ENCODE measurements around the gene DACH1.

DNA sequence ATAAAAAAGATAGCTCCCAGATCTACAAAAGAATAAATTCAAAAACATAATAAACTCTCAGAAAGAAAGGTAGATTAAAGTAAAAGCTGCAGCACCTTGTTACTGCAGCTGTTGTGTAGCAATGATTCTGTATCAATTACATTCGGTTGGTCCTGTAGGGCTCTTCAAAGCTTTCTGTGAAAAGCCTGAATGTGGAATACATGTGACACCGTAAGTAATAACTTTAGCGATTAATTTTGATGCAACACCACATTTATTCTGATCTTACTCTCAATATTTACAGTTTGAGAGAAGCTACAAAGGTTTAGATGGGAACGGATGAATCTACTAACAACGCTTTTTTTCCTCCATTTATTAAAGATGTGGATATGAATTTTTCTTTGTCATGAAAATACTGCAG lies 279.2 kb downstream of the DACH1 start:
- TF ChIP-seq, protein P1, sequence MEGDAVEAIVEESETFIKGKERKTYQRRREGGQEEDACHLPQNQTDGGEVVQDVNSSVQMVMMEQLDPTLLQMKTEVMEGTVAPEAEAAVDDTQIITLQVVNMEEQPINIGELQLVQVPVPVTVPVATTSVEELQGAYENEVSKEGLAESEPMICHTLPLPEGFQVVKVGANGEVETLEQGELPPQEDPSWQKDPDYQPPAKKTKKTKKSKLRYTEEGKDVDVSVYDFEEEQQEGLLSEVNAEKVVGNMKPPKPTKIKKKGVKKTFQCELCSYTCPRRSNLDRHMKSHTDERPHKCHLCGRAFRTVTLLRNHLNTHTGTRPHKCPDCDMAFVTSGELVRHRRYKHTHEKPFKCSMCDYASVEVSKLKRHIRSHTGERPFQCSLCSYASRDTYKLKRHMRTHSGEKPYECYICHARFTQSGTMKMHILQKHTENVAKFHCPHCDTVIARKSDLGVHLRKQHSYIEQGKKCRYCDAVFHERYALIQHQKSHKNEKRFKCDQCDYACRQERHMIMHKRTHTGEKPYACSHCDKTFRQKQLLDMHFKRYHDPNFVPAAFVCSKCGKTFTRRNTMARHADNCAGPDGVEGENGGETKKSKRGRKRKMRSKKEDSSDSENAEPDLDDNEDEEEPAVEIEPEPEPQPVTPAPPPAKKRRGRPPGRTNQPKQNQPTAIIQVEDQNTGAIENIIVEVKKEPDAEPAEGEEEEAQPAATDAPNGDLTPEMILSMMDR (conservative IDR thresholded peaks at IDR 0.05) = no peak
- no peak for TF ChIP-seq ZFX (IDR thresholded peaks at IDR 0.05)
